GM13976 (cell line): ENCODE results near the gene PARN.
"Not testable (repeated sequence)": the region's sequence is repeated elsewhere in the genome, so short reads cannot be mapped to it uniquely, and the experiment has no call there.

Experiments used
- DNase-seq: peaks from one replicate; pipeline ENCODE4 v3.0.0; 2012; ENCODE audit warnings: low spot score
- in situ Hi-C: fragments of 300-500 bp; cut with MboI; formaldehyde crosslinking; loops from one replicate; pipeline ENCODE4 v1.12.0; 2022; ENCODE audit warnings: low sequenced_read_pairs, mixed read lengths, inconsistent platforms; ENCODE audit not compliant: unreplicated experiment
- TF ChIP-seq, protein P1 (sequence below): IDR thresholded peaks from 2 replicates; pipeline ENCODE4 v1.5.1; 2012; ENCODE audit warnings: borderline replicate concordance, mild to moderate bottlenecking; ENCODE audit not compliant: insufficient read depth; ENCODE audit errors: extremely low read depth, missing control alignments, control extremely low read depth

Gene PARN

DNA sequence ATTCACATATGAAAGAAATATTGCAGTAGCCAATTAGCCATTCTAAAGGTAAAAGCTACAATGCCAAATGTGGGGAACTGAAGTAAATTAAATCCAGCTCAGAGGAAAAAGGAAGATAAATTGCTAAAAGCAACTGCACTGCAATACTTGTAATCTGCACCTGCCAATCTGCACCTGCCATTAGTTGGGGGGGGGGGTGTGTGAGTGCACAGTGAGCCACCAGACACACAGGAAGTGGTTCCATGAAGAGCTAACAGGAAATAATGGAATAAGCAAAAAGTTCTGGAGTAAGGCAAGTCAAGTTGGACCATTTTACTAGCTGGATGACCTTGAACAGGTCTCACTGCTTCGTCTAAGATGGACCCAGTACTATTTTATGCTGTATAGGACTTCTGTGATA, 191.8 kb downstream of the PARN start:
- in situ Hi-C loops = no loop called here
- TF ChIP-seq, protein P1, sequence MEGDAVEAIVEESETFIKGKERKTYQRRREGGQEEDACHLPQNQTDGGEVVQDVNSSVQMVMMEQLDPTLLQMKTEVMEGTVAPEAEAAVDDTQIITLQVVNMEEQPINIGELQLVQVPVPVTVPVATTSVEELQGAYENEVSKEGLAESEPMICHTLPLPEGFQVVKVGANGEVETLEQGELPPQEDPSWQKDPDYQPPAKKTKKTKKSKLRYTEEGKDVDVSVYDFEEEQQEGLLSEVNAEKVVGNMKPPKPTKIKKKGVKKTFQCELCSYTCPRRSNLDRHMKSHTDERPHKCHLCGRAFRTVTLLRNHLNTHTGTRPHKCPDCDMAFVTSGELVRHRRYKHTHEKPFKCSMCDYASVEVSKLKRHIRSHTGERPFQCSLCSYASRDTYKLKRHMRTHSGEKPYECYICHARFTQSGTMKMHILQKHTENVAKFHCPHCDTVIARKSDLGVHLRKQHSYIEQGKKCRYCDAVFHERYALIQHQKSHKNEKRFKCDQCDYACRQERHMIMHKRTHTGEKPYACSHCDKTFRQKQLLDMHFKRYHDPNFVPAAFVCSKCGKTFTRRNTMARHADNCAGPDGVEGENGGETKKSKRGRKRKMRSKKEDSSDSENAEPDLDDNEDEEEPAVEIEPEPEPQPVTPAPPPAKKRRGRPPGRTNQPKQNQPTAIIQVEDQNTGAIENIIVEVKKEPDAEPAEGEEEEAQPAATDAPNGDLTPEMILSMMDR = no peak
- no peak for DNase-seq

DNA sequence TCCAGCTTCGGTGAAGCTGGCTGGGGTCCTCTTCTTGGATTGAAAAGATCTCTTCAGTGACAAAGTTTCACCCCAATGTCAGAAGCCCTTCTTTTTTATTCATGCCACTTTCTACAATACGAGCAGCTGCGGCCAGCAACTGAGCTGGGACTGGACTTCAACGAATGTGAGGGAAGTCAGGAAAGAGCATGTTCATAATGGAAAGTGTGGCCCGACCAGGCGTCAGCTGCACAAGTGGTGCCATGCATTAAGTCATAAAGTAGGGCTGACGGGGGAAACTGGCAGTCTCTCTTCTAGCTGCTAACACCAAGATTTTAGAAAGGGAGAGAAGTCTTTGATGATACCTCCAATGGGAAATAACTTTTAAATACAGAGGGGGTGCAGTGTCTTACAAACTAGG, 192.6 kb downstream of the PARN start:
- TF ChIP-seq, protein P1 = no peak
- no peak for DNase-seq
- in situ Hi-C loops = no loop called here

DNA sequence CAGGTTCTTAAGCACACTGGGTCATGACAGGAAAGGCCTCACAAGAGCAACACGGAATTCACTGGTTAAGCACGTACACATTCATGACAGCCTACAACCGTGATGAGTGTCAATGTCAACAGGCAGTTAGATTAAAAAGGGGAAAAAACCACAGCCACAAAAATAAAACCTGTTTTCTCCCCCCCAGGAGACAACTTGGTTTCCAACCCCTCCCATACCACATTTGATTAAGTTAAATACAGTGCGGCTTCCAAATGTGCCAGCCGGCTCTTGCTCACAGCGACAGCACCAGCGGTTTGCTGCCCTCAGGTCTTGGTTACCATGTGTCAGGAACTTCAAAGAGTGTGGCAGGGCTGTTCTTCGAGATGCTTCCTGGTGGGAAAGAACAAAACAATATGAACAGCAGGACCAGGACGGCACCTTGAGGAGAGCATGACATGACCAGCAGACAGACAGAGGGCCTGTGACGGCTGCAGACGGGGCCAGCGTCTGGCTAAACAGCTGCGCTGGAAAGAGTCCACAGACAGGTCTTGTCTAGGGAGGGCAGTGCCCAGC, 193.6 kb downstream of the PARN start:
- in situ Hi-C loops = no loop called here
- no peak for DNase-seq
- TF ChIP-seq, protein P1 = no peak

DNA sequence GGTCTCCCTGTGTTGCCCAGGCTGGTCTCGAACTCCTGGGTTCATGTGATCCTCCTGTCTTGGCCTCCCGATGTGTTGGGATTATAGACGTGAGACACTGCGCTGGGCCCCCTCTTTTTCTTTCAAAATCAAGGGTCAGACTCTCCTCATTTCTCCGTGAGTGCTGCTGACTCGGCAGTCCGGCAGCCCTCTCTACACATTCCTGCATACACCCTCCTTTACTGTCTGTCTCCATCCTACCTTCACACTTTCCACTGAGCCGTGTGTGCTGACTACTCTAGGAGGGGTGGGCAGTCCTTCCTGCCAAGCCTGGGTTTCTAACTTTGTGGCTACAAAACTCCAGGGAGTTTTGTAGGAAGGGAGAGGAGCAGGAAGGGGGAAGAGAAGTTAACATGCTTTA, 195.2 kb downstream of the PARN start:
- DNase-seq = no peak
- TF ChIP-seq, protein P1 = no peak
- in situ Hi-C loops = no loop called here

DNA sequence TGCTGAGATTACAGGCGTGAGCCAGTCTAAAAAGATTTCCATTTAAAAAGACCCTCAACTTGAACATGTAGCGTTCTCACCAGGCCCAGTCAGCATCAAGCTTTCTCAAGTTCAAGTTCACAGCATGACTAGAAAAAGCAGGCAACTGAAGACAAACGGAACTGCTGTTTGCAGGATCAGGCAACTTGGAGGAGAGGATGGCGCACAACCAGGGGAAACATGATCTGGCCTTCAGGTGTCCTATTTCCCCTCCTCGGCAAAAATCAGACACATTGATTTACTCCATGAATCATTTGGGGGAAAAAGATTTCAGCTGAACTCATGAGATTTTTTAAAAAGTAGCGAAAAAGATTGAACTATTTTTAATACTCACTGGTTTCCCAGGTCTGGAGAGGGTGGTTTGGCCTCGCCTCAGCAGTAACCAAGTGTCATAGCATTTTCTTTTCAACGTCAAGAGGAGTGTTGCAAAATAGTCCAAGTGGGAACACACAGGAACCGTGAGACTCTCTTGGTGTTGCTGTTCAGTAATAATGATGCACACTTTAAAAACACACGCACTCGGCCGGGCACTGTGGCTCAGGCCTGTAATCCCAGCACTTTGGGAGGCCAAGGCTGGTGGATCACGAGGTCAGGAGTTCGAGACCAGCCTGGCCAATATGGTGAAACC, 201.0 kb downstream of the PARN start:
- DNase-seq, in situ Hi-C loops: not testable (repeated sequence)

DNA sequence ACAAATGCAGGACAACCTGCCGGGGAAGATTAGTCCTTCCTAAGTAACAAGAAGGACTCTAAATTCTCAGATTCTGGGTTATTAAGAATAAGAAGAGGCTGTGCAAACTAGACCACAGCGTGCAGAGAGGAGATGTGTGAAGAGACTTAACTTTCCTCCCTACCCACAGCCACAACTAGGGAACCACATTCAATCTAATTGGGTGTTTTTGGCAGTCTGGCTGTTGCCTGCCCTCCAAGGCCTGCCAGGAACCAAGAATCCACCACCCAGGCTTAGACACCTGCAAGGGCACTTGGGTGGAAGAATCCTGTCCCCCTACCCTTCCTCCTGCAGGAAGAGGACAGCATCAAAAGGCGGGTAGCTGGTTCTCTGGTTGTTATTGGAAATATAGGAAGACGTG, 202.0 kb downstream of the PARN start:
- DNase-seq = no peak
- TF ChIP-seq, protein P1 = no peak
- in situ Hi-C loops = no loop called here

DNA sequence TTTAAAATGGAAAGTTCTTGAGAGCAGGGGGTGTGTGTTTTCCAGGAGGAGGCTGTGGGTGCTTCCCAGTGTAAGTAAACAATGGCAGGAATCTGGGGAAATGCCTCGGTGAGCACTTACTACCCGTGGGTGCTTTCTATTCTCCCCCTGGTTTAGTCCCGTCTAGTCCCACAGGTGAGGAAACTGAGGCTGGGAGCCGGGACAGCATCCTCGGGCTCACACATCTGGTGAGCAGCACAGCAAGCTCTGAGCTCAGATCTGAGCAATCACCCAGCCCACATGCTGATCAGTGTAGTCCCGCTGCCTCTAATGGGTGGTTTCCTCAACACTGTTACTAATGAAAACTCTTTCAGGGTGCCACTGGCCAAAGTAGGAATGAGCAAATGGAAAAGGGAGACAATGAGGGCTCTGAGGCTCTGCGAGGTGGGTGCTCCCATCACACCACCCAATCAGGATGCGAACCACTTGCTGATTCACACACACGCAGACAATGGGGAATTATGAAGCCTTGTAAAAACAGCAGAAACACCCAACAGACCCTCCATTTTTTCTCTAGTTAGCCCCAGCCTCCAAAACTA, 202.6 kb downstream of the PARN start:
- in situ Hi-C loops = no loop called here
- TF ChIP-seq, protein P1 = no peak
- DNase-seq = no peak
